Naive thymus-derived CD4-positive, alpha-beta T cell (primary cell): ENCODE results near the gene SPATA31A6. TPM values are rescaled to one million over a fixed set of nuclear protein-coding genes. Genes with fewer than 3 reads are reported as not detected.
"Not testable (repeated sequence)": the region's sequence is repeated elsewhere in the genome, so short reads cannot be mapped to it uniquely, and the experiment has no call there.

Source experiments
- ATAC-seq: fragments of 150-1000 bp; cut with Tn5 transposase; 2 replicates; pipeline ENCODE4 v1.10.0; 2021; ENCODE audit warnings: mild to moderate bottlenecking, moderate library complexity
- CTCF ChIA-PET: fragments of 350-600 bp; sonication (Branson Sonifier 250); formaldehyde crosslinking; loops from one replicate; lab custom pipeline; 2021; ENCODE audit warnings: antibody characterized with exemption; lab: Charles Lee
- POLR2A ChIA-PET: fragments of 350-600 bp; sonication (Branson Sonifier 250); formaldehyde crosslinking; loops from one replicate; lab custom pipeline; 2021; ENCODE audit warnings: antibody characterized with exemption, inconsistent platforms; lab: Charles Lee
- DNase-seq, 9 donors: peaks; one replicate each; pipeline versions ENCODE4 v3.0.0 to v3.0.0-alpha.2; 2020 to 2022; ENCODE audit warnings: mixed read lengths in 1 of 9
- H3K27ac ChIP-seq: one replicate; pipeline ENCODE4 v1.7.0; 2013; ENCODE audit warnings: mild to moderate bottlenecking, low read depth, low read length, moderate library complexity
- H3K27me3 ChIP-seq, 2 donors: one replicate each; pipeline ENCODE4 v1.7.0; 2013; ENCODE audit warnings: low read length in 2 of 2, mild to moderate bottlenecking in 2 of 2, moderate library complexity in 2 of 2; ENCODE audit not compliant: control insufficient read depth in 2 of 2, insufficient read depth in 2 of 2
- H3K36me3 ChIP-seq, 3 experiments: 1 replicate in 2 of 3; 2 replicates in 1 of 3; pipeline ENCODE4 v1.7.0; 2013; ENCODE audit warnings: low read length in 3 of 3, mild to moderate bottlenecking in 3 of 3, moderate library complexity in 1 of 3; ENCODE audit not compliant: insufficient read depth in 3 of 3, control insufficient read depth in 2 of 3
- H3K4me1 ChIP-seq, 2 donors: one replicate each; pipeline ENCODE4 v1.7.0; 2013; ENCODE audit warnings: low read length in 2 of 2, mild to moderate bottlenecking in 2 of 2, moderate library complexity in 1 of 2; ENCODE audit not compliant: control insufficient read depth in 2 of 2, insufficient read depth in 2 of 2
- H3K4me3 ChIP-seq: 2 replicates; pipeline ENCODE4 v1.7.0; 2013; ENCODE audit warnings: mild to moderate bottlenecking, low read length
- H3K9me3 ChIP-seq, 3 experiments: 1 replicate in 2 of 3; 2 replicates in 1 of 3; pipeline ENCODE4 v1.7.0; 2013; ENCODE audit warnings: low read length in 3 of 3; ENCODE audit not compliant: control insufficient read depth in 2 of 3
- H3K27ac Mint-ChIP-seq, 9 donors: one replicate each; pipeline ENCODE4 v1.8.0; 2020 to 2022; ENCODE audit warnings: mixed read lengths in 9 of 9, mild to moderate bottlenecking in 8 of 9, moderate library complexity in 5 of 9, inconsistent platforms in 2 of 9
- H3K27me3 Mint-ChIP-seq, 5 donors: one replicate each; pipeline ENCODE4 v1.8.0; 2021 to 2022; ENCODE audit warnings: mixed read lengths in 5 of 5, mild to moderate bottlenecking in 1 of 5
- H3K36me3 Mint-ChIP-seq, 5 donors: one replicate each; pipeline ENCODE4 v1.8.0; 2020 to 2022; ENCODE audit warnings: mixed read lengths in 5 of 5, mild to moderate bottlenecking in 3 of 5, inconsistent platforms in 1 of 5
- H3K4me1 Mint-ChIP-seq, 7 donors: one replicate each; pipeline ENCODE4 v1.8.0; 2020 to 2022; ENCODE audit warnings: mixed read lengths in 7 of 7, mild to moderate bottlenecking in 3 of 7, inconsistent platforms in 1 of 7
- H3K4me3 Mint-ChIP-seq, 10 donors: one replicate each; pipeline ENCODE4 v1.8.0; 2020 to 2022; ENCODE audit warnings: mild to moderate bottlenecking in 10 of 10, mixed read lengths in 10 of 10, moderate library complexity in 6 of 10, inconsistent platforms in 2 of 10
- H3K9me3 Mint-ChIP-seq, 11 donors: one replicate each; pipeline ENCODE4 v1.8.0; 2020 to 2022; ENCODE audit warnings: mixed read lengths in 11 of 11, mild to moderate bottlenecking in 4 of 11, inconsistent platforms in 1 of 11, moderate library complexity in 1 of 11
- intact Hi-C, 2 donors: fragments of 100-400 bp; cut with micrococcal nuclease; formaldehyde crosslinking; loops; one replicate each; pipeline ENCODE4 v1.15.1; 2023
- polyA plus RNA-seq, 2 donors: library from polyadenylated mRNA; unstranded; fragments of 300-500 nt; fragmentation: Illumina TruSeq; gene quantifications; one replicate each; pipeline ENCODE4 v1.2.3, GENCODE V29; 2021
- total RNA-seq, 6 experiments: library from RNA in 5 of 6; stranded (reverse) in 5 of 6; gene quantifications; 1 replicate in 5 of 6; 2 replicates in 1 of 6; pipeline ENCODE4 v1.2.3 and lab custom pipeline; 2021 to 2026

The SPATA31A6 gene
- total and polyA plus RNA-seq, 7 experiments from 2014 or later: not detected

DNA sequence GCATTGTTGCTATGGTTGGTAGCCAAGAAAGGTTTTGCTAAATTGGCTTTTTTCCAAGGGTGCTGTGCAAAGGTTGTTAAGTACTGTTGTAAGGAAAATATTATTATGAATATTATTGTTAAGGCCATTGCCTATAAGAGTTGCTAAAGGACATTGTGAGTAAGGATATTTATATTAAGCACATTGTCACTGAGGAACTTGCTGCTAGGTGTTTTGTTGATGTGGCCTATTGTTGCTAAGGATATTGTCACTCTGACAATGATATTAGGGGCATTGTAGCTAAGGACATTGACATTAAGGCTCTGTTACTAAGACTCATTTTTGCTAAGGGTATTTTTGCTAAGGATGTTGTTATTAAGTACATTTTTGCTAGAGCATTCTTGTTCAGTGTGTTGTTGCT lies 52.6 kb downstream of the SPATA31A6 start:
- H3K4me3 Mint-ChIP-seq, POLR2A ChIA-PET, H3K36me3 ChIP-seq, H3K27me3 Mint-ChIP-seq, H3K4me1 ChIP-seq, H3K4me3 ChIP-seq, H3K4me1 Mint-ChIP-seq, H3K27ac ChIP-seq, DNase-seq, intact Hi-C loops, H3K27ac Mint-ChIP-seq, ATAC-seq, H3K9me3 Mint-ChIP-seq, CTCF ChIA-PET, H3K36me3 Mint-ChIP-seq, H3K27me3 ChIP-seq, H3K9me3 ChIP-seq: not testable (repeated sequence)

DNA sequence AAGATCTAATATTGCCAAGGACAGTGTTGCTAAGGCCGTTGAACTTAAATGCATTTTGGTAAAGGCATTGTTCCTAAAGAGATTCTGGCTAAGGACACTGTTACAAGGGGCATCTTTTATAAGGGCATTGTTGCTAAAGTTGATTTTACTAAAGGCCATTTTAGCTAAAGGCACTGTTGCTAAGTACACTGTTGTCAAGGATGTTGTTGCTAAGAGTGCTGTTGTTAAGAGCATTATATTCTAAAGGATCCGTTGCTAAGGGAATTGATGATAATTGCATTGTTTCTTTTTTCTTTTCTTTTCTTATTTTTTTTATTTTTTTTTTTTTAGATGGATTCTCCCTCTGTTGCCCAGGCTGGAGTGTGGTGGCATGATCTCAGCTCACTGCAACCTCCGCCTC lies 53.9 kb downstream of the SPATA31A6 start:
- DNase-seq, H3K36me3 ChIP-seq, H3K27me3 ChIP-seq, H3K9me3 Mint-ChIP-seq, H3K4me1 ChIP-seq, H3K27ac ChIP-seq, H3K27me3 Mint-ChIP-seq, ATAC-seq, H3K36me3 Mint-ChIP-seq, H3K4me3 ChIP-seq, H3K4me1 Mint-ChIP-seq, intact Hi-C loops, H3K27ac Mint-ChIP-seq, H3K9me3 ChIP-seq, CTCF ChIA-PET, H3K4me3 Mint-ChIP-seq, POLR2A ChIA-PET: not testable (repeated sequence)

GRCh38 chr9:42238862-42239261 lies 55.4 kb downstream of the SPATA31A6 start:
- ATAC-seq, H3K9me3 Mint-ChIP-seq, H3K9me3 ChIP-seq, POLR2A ChIA-PET, H3K4me3 ChIP-seq, H3K27ac ChIP-seq, H3K36me3 ChIP-seq, DNase-seq, H3K27me3 ChIP-seq, H3K4me3 Mint-ChIP-seq, intact Hi-C loops, H3K27me3 Mint-ChIP-seq, H3K27ac Mint-ChIP-seq, CTCF ChIA-PET, H3K4me1 ChIP-seq, H3K36me3 Mint-ChIP-seq, H3K4me1 Mint-ChIP-seq: not testable (repeated sequence)

Other genes with a start within 250 kb of the SPATA31A6 start
- under 1 TPM in 1 of 5 experiments, not detected in 4; 0.15 TPM for gene CNTNAP3B, start 54.2 kb upstream of the SPATA31A6 start, total RNA-seq
- gene CNTNAP3B, start 54.2 kb upstream of the SPATA31A6 start, polyA plus RNA-seq: not detected